Right lobe of liver (tissue), 4 donors: ENCODE data around the gene E2F2.

Experiments used
- POLR2A ChIP-seq: fragments of 450-650 bp; IDR thresholded peaks from one replicate; pipeline ENCODE4 v1.6.1; 2017; ENCODE audit warnings: antibody characterized with exemption, mild to moderate bottlenecking
- TF ChIP-seq, protein P1 (sequence below), 4 donors: fragments of 200-600 bp in 3 of 4; fragments of 450-650 bp in 1 of 4; IDR thresholded peaks; one replicate each; pipeline versions ENCODE4 v1.5.1 to v1.8.0; 2016 to 2022; ENCODE audit warnings: antibody characterized with exemption in 4 of 4, mild to moderate bottlenecking in 2 of 4
- donor health status: DM: no; HTN: no; CAD: no.
- donor health status: DM: no; HTN: no; CAD: no.
- donor health status: DM: no; HTN: yes; CAD: no.

DNA sequence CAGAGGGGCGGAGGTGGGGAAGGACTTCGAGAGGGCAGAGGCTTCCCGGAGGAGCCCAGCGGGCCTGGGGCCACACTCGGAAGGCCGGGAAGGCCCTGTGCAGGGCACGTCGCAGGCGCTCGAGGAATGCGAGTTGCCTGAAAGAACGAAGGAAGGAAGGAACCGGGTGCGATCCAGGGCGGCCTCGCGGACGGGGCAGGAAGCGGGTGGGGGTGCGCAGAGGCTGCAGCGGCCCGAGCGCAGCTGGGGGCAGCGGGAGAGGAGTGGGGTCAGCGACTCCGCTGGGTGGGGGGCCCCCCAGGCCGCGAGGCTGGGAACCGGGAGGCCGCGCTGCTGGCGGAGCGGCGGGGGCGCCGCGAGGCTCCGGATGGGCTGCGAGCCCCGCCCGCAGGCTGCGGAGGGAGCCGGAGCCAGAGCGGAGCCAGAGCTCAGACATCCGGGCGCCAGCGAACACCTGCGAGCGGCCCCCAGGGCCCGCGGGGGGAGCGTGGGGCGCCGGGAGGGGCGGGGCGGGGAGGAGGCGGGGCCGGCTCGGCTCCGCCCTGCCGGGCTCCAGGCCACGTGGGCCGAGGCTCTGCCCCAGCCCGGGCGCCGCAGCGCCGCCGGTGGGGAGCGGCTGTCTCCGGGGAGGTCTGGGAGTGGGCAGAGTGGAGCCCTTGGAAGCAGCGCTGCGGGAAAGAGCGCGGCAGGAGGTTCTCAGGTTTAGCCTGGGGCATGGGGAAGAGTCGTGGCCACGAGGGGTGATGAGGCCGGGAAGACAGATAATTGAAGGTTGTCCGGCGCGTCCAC is 23.6 kb upstream of the E2F2 start:
- peak; percentile 77 for TF ChIP-seq POLR2A
- TF ChIP-seq, protein P1, sequence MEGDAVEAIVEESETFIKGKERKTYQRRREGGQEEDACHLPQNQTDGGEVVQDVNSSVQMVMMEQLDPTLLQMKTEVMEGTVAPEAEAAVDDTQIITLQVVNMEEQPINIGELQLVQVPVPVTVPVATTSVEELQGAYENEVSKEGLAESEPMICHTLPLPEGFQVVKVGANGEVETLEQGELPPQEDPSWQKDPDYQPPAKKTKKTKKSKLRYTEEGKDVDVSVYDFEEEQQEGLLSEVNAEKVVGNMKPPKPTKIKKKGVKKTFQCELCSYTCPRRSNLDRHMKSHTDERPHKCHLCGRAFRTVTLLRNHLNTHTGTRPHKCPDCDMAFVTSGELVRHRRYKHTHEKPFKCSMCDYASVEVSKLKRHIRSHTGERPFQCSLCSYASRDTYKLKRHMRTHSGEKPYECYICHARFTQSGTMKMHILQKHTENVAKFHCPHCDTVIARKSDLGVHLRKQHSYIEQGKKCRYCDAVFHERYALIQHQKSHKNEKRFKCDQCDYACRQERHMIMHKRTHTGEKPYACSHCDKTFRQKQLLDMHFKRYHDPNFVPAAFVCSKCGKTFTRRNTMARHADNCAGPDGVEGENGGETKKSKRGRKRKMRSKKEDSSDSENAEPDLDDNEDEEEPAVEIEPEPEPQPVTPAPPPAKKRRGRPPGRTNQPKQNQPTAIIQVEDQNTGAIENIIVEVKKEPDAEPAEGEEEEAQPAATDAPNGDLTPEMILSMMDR (IDR thresholded peaks at IDR 0.05) = peak in 3 of 4 donors; percentile 26 to 47 (median 33)
